OCI-LY7 (cell line): ENCODE results near the gene NXF1.

Experiments used
- CTCF ChIP-seq: fragments of 200-600 bp; sonication (generic); conservative IDR thresholded peaks from 2 replicates; pipeline ENCODE4 v1.5.1; 2014; ENCODE audit warnings: mild to moderate bottlenecking, antibody characterized with exemption, low read length, moderate library complexity, mixed read lengths
- EZH2phosphoT487 ChIP-seq: fragments of 200-600 bp; sonication (generic); IDR thresholded peaks from 2 replicates; pipeline ENCODE4 v1.6.1; 2018; ENCODE audit warnings: low read depth, borderline replicate concordance, mild to moderate bottlenecking, mixed run types, antibody characterized with exemption, low read length, moderate library complexity, mixed read lengths

GRCh38 chr11:62775646-62776045 lies 29.6 kb downstream of the NXF1 start:
- TF ChIP-seq CTCF (no peak), EZH2phosphoT487 (no peak)
